HG02852 (cell line): ENCODE results near the gene PNMA8A.
"Not testable (repeated sequence)": the region's sequence is repeated elsewhere in the genome, so short reads cannot be mapped to it uniquely, and the experiment has no call there.

Source experiments
- ATAC-seq: cut with Tn5 transposase; IDR thresholded peaks from one replicate; pipeline ENCODE4 v1.9.1; 2021; ENCODE audit warnings: mild to moderate bottlenecking, moderate library complexity; ENCODE audit not compliant: unreplicated experiment

PNMA8A gene

GRCh38 chr19:46471116-46471733 lies at the start of gene PNMA8A:
TSS of gene PNMA8A (minus strand) at chr19:46471563. CDS start at chr19:46471035, 528 bp downstream.
- ATAC-seq, result no peak

- ATAC-seq, result no peak
Observed at GRCh38 chr19:46520616-46521015, 49.3 kb upstream of the PNMA8A start.

GRCh38 chr19:46517471-46517870 lies 46.1 kb upstream of the PNMA8A start:
- no peak for ATAC-seq

GRCh38 chr19:46515879-46516350 lies 44.6 kb upstream of the PNMA8A start:
- ATAC-seq, result no peak

- no peak for ATAC-seq
Observed at GRCh38 chr19:46515290-46515609, 43.9 kb upstream of the PNMA8A start.

- no peak for ATAC-seq
Observed at GRCh38 chr19:46514589-46515289, 43.4 kb upstream of the PNMA8A start.

- ATAC-seq, result no peak
Observed at GRCh38 chr19:46513461-46514236, 42.3 kb upstream of the PNMA8A start.

GRCh38 chr19:46511237-46511636 lies 39.9 kb upstream of the PNMA8A start:
- ATAC-seq, result no peak

- no peak for ATAC-seq
Observed at GRCh38 chr19:46508206-46508605, 36.8 kb upstream of the PNMA8A start.

- ATAC-seq, result no peak
Observed at GRCh38 chr19:46503848-46504453, 32.6 kb upstream of the PNMA8A start.

GRCh38 chr19:46502891-46503290 lies 31.5 kb upstream of the PNMA8A start:
- no peak for ATAC-seq

GRCh38 chr19:46499692-46500091 lies 28.3 kb upstream of the PNMA8A start:
- ATAC-seq, result no peak

- ATAC-seq, result no peak
Observed at GRCh38 chr19:46497773-46498172, 26.4 kb upstream of the PNMA8A start.

GRCh38 chr19:46496886-46497285 lies 25.5 kb upstream of the PNMA8A start:
- not testable (repeated sequence) for ATAC-seq

- no peak for ATAC-seq
Observed at GRCh38 chr19:46496304-46496703, 24.9 kb upstream of the PNMA8A start.

- ATAC-seq, result no peak
Observed at GRCh38 chr19:46495786-46496099, 24.4 kb upstream of the PNMA8A start, which contains the start of gene PNMA8B. TSS of gene PNMA8B (minus strand) at chr19:46495867. CDS start at chr19:46495465, 402 bp downstream.

GRCh38 chr19:46494941-46495785 lies 23.8 kb upstream of the PNMA8A start:
- ATAC-seq, result no peak

- no peak for ATAC-seq
Observed at GRCh38 chr19:46494146-46494940, 23.0 kb upstream of the PNMA8A start.

- no peak for ATAC-seq
Observed at GRCh38 chr19:46493236-46494145, 22.1 kb upstream of the PNMA8A start.
